ENCODE measurements around the gene SYNJ2. TPM values are rescaled to one million over a fixed set of nuclear protein-coding genes. Genes with fewer than 3 reads are reported as not detected.

SYNJ2 gene
- total and polyA plus RNA-seq, 2 of the 4 experiments (the other 2 are of a cell fraction): 40.8 to 45.2 TPM

- no peak overlapping the region for H3K18ac ChIP-seq (ENCODE audit: low read depth, low read length)
- H3K9ac ChIP-seq (ENCODE audit: low read depth, low read length): no peak overlapping the region
- H3K14ac ChIP-seq (replicated peaks; ENCODE audit: low read depth, low read length): no peak overlapping the region
- no peaks in the 10 kb centered on the region for H3K9me3 ChIP-seq (ENCODE audit: control insufficient read depth, insufficient read depth, low read length)
- H2AK9ac ChIP-seq (replicated peaks; ENCODE audit: low read depth, low read length, poor library complexity): no peak overlapping the region
- no peak overlapping the region for H3K23ac ChIP-seq (ENCODE audit: low read depth, low read length)
- H2BK20ac ChIP-seq (ENCODE audit: low read depth, low read length): no peak overlapping the region
- ATAC-seq (ENCODE audit: low read depth) (no peak), DNase-seq (no peak)
- no peak overlapping the region for H3K4me3 ChIP-seq (ENCODE audit: insufficient read depth, low read depth, low read length)
- no peak overlapping the region for H3K56ac ChIP-seq (ENCODE audit: extremely low read depth, insufficient read depth, low read length)
- H3K4ac ChIP-seq (ENCODE audit: low read depth, low read length): no peak overlapping the region
- H3K4me1 ChIP-seq (ENCODE audit: control insufficient read depth, insufficient read depth, low read length): no peaks in the 10 kb centered on the region
- dilution Hi-C loops (cut with HindIII; ENCODE audit: low sequenced_read_pairs, unreplicated experiment): no loop called here
- no peak overlapping the region for H4K8ac ChIP-seq (ENCODE audit: low read depth in 2 of 2, low read length in 2 of 2)
- H2BK120ac ChIP-seq (ENCODE audit: low read depth, low read length): no peak overlapping the region
- H4K5ac ChIP-seq (ENCODE audit: low read depth, low read length): no peak overlapping the region
- in situ Hi-C loops (cut with MboI; ENCODE audit: low sequenced_read_pairs): no loop called here
- no TSS peak for BruUV-seq (replicated peaks)
- no peak overlapping the region for H3K4me2 ChIP-seq (ENCODE audit: low read depth, low read length)
- ChIA-PET POLR2A (ENCODE audit: unreplicated experiment) (no interaction called here), CTCF (interaction anchor here (0.6 kb wide), 1 partner anchor 88 kb away, joined by 3 read pairs; no protein-coding TSS in a partner anchor)
- no peaks in the 10 kb centered on the region for H3K27me3 ChIP-seq (ENCODE audit: control insufficient read depth, insufficient read depth, low read length)
- H3K36me3 ChIP-seq (ENCODE audit: control insufficient read depth, insufficient read depth, low read length): peaks cover 61% of the 10 kb centered on the region
- H2BK5ac ChIP-seq (ENCODE audit: low read depth, low read length, poor library complexity, severe bottlenecking): no peak overlapping the region
- WGBS, 2 experiments (ENCODE audit: extremely low coverage in 2 of 2, insufficient read length in 1 of 2): 100% methylated on average over 1 of the region's 6 CpGs; no CpG with 5 or more reads in 1 of the 2 experiments
- H3K9me1 ChIP-seq (ENCODE audit: insufficient read depth, low read length): peaks cover 2% of the 10 kb centered on the region; the same call in 1 of the 2 replicates
- no peak overlapping the region for H2BK15ac ChIP-seq (ENCODE audit: low read depth, low read length)
- intact Hi-C loops (cut with micrococcal nuclease): no loop called here
- H3K27ac ChIP-seq (ENCODE audit: insufficient read depth, low read length): no peak overlapping the region
- no peaks in the 10 kb centered on the region for H4K20me1 ChIP-seq (ENCODE audit: insufficient read depth, low read length)
- no peak overlapping the region for H2AFZ ChIP-seq (replicated peaks; ENCODE audit: low read length, poor library complexity)
- H4K91ac ChIP-seq (ENCODE audit: insufficient read depth, low read depth, low read length): no peak overlapping the region
- H2AK5ac ChIP-seq (ENCODE audit: low read depth, low read length): no peak overlapping the region
- TF ChIP-seq, protein P1, sequence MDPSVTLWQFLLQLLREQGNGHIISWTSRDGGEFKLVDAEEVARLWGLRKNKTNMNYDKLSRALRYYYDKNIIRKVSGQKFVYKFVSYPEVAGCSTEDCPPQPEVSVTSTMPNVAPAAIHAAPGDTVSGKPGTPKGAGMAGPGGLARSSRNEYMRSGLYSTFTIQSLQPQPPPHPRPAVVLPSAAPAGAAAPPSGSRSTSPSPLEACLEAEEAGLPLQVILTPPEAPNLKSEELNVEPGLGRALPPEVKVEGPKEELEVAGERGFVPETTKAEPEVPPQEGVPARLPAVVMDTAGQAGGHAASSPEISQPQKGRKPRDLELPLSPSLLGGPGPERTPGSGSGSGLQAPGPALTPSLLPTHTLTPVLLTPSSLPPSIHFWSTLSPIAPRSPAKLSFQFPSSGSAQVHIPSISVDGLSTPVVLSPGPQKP (IDR thresholded peaks at IDR 0.05; ENCODE audit: borderline replicate concordance, low read depth, low read length): no peak
- no peak for TF ChIP-seq CHD1 (IDR thresholded peaks at IDR 0.05; ENCODE audit: low read depth, low read length)
- TF ChIP-seq NFE2L2 (IDR thresholded peaks at IDR 0.05; ENCODE audit: low read depth, low read length): no peak
- TF ChIP-seq MAFK (IDR thresholded peaks at IDR 0.05; ENCODE audit: low read depth, low read length): no peak
- no peak for TF ChIP-seq FOS (IDR thresholded peaks at IDR 0.05; ENCODE audit: low read depth, low read length)
- no peak for TF ChIP-seq SMC3 (IDR thresholded peaks at IDR 0.05; ENCODE audit: low read depth, low read length)
- no peak for TF ChIP-seq POLR2A (IDR thresholded peaks at IDR 0.05; ENCODE audit: low read depth, low read length)
- no peak for TF ChIP-seq RAD21 (IDR thresholded peaks at IDR 0.05; ENCODE audit: low read length)
- no peak for TF ChIP-seq BHLHE40 (IDR thresholded peaks at IDR 0.05; ENCODE audit: low read depth, low read length)
- no peak for TF ChIP-seq MXI1 (IDR thresholded peaks at IDR 0.05; ENCODE audit: borderline replicate concordance, low read depth, low read length)
- no peak for TF ChIP-seq MAZ (IDR thresholded peaks at IDR 0.05; ENCODE audit: borderline replicate concordance, low read depth, low read length)
- TF ChIP-seq, protein P2, sequence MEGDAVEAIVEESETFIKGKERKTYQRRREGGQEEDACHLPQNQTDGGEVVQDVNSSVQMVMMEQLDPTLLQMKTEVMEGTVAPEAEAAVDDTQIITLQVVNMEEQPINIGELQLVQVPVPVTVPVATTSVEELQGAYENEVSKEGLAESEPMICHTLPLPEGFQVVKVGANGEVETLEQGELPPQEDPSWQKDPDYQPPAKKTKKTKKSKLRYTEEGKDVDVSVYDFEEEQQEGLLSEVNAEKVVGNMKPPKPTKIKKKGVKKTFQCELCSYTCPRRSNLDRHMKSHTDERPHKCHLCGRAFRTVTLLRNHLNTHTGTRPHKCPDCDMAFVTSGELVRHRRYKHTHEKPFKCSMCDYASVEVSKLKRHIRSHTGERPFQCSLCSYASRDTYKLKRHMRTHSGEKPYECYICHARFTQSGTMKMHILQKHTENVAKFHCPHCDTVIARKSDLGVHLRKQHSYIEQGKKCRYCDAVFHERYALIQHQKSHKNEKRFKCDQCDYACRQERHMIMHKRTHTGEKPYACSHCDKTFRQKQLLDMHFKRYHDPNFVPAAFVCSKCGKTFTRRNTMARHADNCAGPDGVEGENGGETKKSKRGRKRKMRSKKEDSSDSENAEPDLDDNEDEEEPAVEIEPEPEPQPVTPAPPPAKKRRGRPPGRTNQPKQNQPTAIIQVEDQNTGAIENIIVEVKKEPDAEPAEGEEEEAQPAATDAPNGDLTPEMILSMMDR (conservative IDR thresholded peaks at IDR 0.05; ENCODE audit: low read depth, low read length): no peak
- TF ChIP-seq RCOR1 (IDR thresholded peaks at IDR 0.05; ENCODE audit: insufficient replicate concordance, low read length): no peak
- TF ChIP-seq, protein P3, sequence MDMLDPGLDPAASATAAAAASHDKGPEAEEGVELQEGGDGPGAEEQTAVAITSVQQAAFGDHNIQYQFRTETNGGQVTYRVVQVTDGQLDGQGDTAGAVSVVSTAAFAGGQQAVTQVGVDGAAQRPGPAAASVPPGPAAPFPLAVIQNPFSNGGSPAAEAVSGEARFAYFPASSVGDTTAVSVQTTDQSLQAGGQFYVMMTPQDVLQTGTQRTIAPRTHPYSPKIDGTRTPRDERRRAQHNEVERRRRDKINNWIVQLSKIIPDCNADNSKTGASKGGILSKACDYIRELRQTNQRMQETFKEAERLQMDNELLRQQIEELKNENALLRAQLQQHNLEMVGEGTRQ (IDR thresholded peaks at IDR 0.05; ENCODE audit: low read depth, low read length): no peak
- no peak for TF ChIP-seq CEBPB (IDR thresholded peaks at IDR 0.05; ENCODE audit: low read depth, low read length)
- TF ChIP-seq RFX5 (IDR thresholded peaks at IDR 0.05; ENCODE audit: low read depth, low read length): no peak
- H3K79me1 ChIP-seq (ENCODE audit: low read depth in 1 of 2, low read length in 2 of 2): peaks cover 0 to 5% of the 10 kb centered on the region in 2 experiments; a peak in 3 of 4 replicates
These were observed 43.7 kb upstream of the SYNJ2 start for GRCh38 chr6:157937916-157938315.
